Lower leg skin (tissue), 3 donors: ENCODE measurements around the gene HIF3A.

Experiments used
- CTCF ChIP-seq, 3 donors: fragments of 450-650 bp; IDR thresholded peaks; one replicate each; pipeline ENCODE4 v1.5.1; 2016; ENCODE audit warnings: antibody characterized with exemption in 3 of 3, mild to moderate bottlenecking in 3 of 3, moderate library complexity in 2 of 3
- POLR2A ChIP-seq, 2 donors: fragments of 450-650 bp; IDR thresholded peaks; one replicate each; pipeline ENCODE4 v1.6.1; 2016 to 2017; ENCODE audit warnings: antibody characterized with exemption in 2 of 2, mild to moderate bottlenecking in 1 of 2, moderate library complexity in 1 of 2

GRCh38 chr19:46357846-46358583, 61.2 kb downstream of the HIF3A start:
- no peak for TF ChIP-seq CTCF (IDR thresholded peaks at IDR 0.05)
- TF ChIP-seq POLR2A (IDR thresholded peaks at IDR 0.05), result no peak
